ENCODE measurements around the gene DEXI.

DNA sequence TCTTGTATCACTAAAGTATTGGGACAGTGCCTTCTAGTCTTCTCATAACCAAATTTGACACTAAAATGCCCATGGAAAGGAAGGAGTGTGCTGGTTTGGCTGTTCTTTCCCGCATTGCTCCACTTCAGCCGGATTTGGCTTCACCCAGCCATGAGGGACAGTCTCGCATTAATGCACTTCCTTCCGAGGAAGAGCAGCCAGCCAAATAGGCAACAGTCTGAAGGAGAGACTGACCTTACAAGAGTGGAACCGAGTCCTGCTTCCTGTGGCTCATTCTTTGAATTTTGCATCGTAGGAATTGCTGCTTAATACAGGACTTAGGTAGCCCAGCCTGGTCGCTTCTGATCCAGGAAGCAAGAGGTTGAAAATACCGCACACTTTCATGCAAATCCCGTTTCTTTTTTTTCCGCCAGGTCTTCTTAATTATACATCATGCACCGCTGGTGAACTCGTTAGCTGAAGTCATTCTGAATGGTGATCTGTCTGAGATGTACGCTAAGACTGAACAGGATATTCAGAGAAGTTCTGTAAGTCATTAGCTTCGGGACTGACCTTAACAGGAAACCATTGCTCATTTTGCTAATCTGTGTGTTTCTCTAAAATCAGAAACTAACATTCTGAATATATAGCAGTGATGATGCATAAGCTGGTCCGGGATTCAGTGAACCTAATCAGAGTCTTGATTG lies 40.3 kb upstream of the DEXI start:
- TF ChIP-seq, protein P1, sequence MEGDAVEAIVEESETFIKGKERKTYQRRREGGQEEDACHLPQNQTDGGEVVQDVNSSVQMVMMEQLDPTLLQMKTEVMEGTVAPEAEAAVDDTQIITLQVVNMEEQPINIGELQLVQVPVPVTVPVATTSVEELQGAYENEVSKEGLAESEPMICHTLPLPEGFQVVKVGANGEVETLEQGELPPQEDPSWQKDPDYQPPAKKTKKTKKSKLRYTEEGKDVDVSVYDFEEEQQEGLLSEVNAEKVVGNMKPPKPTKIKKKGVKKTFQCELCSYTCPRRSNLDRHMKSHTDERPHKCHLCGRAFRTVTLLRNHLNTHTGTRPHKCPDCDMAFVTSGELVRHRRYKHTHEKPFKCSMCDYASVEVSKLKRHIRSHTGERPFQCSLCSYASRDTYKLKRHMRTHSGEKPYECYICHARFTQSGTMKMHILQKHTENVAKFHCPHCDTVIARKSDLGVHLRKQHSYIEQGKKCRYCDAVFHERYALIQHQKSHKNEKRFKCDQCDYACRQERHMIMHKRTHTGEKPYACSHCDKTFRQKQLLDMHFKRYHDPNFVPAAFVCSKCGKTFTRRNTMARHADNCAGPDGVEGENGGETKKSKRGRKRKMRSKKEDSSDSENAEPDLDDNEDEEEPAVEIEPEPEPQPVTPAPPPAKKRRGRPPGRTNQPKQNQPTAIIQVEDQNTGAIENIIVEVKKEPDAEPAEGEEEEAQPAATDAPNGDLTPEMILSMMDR (conservative IDR thresholded peaks at IDR 0.05; ENCODE audit: low read depth, low read length): no peak
- TF ChIP-seq EZH2 (IDR thresholded peaks at IDR 0.05; ENCODE audit: low read length, unreplicated experiment) (no peak), EZH2phosphoT487 (IDR thresholded peaks at IDR 0.05; ENCODE audit: borderline replicate concordance, low read length) (no peak)

Data from PC-3 (cell line).